ENCODE results near the gene FEV.
A peak's percentile ranks its signal among the peaks of the same experiment; 100 is the strongest.

The FEV gene

DNA sequence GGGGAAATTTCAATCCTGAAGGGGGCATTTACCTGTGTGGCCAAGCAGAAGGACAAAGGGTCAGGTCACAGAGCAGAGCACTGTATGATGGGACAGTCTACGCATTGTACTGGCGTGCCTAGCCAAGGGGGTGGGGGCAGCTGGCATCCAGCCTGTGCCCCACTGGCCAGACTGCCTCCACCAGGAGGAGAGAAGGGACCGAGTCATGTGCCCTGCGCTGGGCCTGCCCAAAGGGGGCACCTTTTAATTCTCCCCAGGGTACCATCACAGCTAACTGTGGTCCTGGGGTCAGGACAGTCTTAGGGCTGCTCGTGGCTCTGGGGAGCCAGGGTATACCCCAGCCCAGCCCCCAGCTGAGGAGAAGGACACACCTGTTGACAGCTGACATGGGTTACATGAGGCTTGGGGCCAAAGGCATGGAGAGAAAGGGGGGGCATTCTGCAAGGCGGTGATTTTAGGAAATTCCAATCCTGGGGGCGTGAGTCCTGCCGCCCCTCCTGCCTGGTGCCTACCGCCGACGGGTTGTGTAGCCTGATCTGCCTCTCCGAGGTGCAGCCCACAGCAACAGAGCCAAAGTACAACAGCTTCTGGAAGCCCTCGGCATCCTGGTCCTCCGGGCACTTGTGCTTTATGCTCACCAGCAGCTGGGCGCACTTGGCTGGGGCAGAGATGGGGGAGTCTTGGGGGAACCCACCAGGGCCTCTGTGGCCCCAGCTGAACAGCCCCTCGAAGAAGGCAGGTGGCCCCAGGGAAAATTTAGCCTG is 45.4 kb upstream of the FEV start:
- Histone ChIP-seq H3K27ac (ENCODE audit: low read length) (no peak overlapping the region), H3K36me3 (replicated peaks; ENCODE audit: insufficient read depth, low read length) (no peaks in the 10 kb centered on the region), H4K20me1 (ENCODE audit: insufficient read depth, low read length) (no peaks in the 10 kb centered on the region), H3K9me2 (replicated peaks; ENCODE audit: insufficient read depth, low read length) (no peaks in the 10 kb centered on the region), H3F3A (ENCODE audit: insufficient read depth, low read length) (no peaks in the 10 kb centered on the region), H3K9me3 (replicated peaks; ENCODE audit: insufficient read depth, low read length) (no peaks in the 10 kb centered on the region), H3K9ac (ENCODE audit: low read length) (no peak overlapping the region), H3K27me3 (replicated peaks; ENCODE audit: insufficient read depth, low read length) (peaks cover 86% of the 10 kb centered on the region), H3K79me2 (ENCODE audit: low read length) (no peaks in the 10 kb centered on the region), H2AFZ (ENCODE audit: low read length) (no peak overlapping the region), H3K4me2 (ENCODE audit: low read depth, low read length) (no peak overlapping the region), H3K4me1 (ENCODE audit: low read length) (no peaks in the 10 kb centered on the region), H3K4me3 (ENCODE audit: low read length) (no peak overlapping the region)
- no peak for TF ChIP-seq EZH2 (optimal IDR thresholded peaks at IDR 0.05; ENCODE audit: low read depth, low read length)
- no peak for DNase-seq

DNA sequence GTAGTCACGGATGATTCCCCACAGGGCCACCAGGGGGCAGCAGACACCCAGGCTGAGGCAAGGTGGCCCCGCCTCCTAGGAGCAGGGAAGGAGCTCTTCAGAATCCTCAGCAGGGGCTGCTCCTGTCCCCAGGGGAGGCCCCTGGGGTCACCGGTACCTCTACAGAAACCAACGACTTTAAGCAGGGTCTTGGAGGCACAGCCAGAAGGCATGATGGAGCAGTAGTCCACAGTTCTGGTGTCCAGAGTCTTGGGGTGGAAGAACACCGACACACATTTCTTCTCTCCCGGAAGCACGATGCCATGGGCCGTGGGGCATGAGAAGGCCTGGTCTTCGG is 44.8 kb upstream of the FEV start:
- Histone ChIP-seq H2AFZ (ENCODE audit: low read length) (no peak overlapping the region), H3K4me3 (ENCODE audit: low read length) (no peak overlapping the region)
- DNase-seq = peak; percentile 65

DNA sequence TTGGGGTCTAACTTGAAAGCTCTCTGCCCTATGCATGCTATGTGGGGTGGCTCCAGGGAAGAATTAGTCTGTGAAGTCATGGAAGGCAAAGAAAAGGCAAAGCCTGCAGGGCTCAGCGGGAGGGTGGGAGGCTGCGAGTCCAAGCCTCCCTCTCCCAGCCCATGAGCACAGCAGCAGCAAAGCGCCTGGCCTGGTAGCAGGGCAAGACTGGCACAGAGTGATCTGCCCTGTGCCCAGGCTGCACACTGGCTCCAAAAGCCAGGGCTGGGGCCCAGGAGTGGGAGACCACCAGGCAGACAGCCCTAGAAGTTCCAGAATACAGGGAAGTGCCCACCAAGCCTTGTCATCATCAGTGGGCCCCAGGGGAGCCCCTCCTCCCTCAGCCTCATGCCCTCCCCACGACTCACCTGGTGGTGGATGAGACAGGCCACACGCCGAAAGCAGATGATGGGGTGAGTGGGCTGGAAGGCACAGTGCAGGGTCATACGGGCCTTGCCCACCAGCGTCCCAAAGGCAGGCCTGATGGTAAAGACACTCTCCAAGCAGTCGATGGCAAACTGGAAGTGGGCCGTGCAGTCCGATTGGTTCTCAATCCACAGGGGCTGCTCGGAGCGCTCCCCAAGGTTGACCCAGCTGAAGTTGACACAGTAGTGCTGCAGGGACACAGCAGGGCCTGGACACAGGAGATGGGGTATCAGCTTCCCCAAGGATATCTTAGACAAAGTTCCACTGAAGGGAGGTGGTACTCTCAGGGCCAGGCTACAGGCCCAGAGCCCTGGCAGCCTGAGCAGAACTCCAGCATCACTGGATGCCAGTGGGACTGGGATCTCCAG is 44.2 kb upstream of the FEV start:
- Histone ChIP-seq H3K27ac (ENCODE audit: low read length) (no peak overlapping the region), H3K36me3 (replicated peaks; ENCODE audit: insufficient read depth, low read length) (no peaks in the 10 kb centered on the region), H2AFZ (ENCODE audit: low read length) (no peak overlapping the region), H3K4me1 (ENCODE audit: low read length) (no peaks in the 10 kb centered on the region), H3K4me3 (ENCODE audit: low read length) (no peak overlapping the region), H3F3A (ENCODE audit: insufficient read depth, low read length) (no peaks in the 10 kb centered on the region), H3K4me2 (ENCODE audit: low read depth, low read length) (no peak overlapping the region), H3K9me3 (replicated peaks; ENCODE audit: insufficient read depth, low read length) (no peaks in the 10 kb centered on the region), H3K9me2 (replicated peaks; ENCODE audit: insufficient read depth, low read length) (no peaks in the 10 kb centered on the region), H3K27me3 (replicated peaks; ENCODE audit: insufficient read depth, low read length) (peaks cover 85% of the 10 kb centered on the region), H4K20me1 (ENCODE audit: insufficient read depth, low read length) (no peaks in the 10 kb centered on the region), H3K9ac (ENCODE audit: low read length) (no peak overlapping the region), H3K79me2 (ENCODE audit: low read length) (no peaks in the 10 kb centered on the region)
- TF ChIP-seq EZH2 (optimal IDR thresholded peaks at IDR 0.05; ENCODE audit: low read depth, low read length) = no peak
- no peak for DNase-seq

More for the DNA sequence above, 44.8 kb upstream of the FEV start:
- Histone ChIP-seq H3K27ac (ENCODE audit: low read length) (no peak overlapping the region), H3K9me2 (replicated peaks; ENCODE audit: insufficient read depth, low read length) (no peaks in the 10 kb centered on the region), H4K20me1 (ENCODE audit: insufficient read depth, low read length) (no peaks in the 10 kb centered on the region), H3K9ac (ENCODE audit: low read length) (no peak overlapping the region), H3K4me2 (ENCODE audit: low read depth, low read length) (no peak overlapping the region), H3K79me2 (ENCODE audit: low read length) (no peaks in the 10 kb centered on the region), H3K36me3 (replicated peaks; ENCODE audit: insufficient read depth, low read length) (no peaks in the 10 kb centered on the region), H3K27me3 (replicated peaks; ENCODE audit: insufficient read depth, low read length) (peaks cover 86% of the 10 kb centered on the region), H3K9me3 (replicated peaks; ENCODE audit: insufficient read depth, low read length) (no peaks in the 10 kb centered on the region), H3K4me1 (ENCODE audit: low read length) (no peaks in the 10 kb centered on the region), H3F3A (ENCODE audit: insufficient read depth, low read length) (no peaks in the 10 kb centered on the region)
- TF ChIP-seq EZH2 (optimal IDR thresholded peaks at IDR 0.05; ENCODE audit: low read depth, low read length) = no peak
- TF ChIP-seq, protein P1, sequence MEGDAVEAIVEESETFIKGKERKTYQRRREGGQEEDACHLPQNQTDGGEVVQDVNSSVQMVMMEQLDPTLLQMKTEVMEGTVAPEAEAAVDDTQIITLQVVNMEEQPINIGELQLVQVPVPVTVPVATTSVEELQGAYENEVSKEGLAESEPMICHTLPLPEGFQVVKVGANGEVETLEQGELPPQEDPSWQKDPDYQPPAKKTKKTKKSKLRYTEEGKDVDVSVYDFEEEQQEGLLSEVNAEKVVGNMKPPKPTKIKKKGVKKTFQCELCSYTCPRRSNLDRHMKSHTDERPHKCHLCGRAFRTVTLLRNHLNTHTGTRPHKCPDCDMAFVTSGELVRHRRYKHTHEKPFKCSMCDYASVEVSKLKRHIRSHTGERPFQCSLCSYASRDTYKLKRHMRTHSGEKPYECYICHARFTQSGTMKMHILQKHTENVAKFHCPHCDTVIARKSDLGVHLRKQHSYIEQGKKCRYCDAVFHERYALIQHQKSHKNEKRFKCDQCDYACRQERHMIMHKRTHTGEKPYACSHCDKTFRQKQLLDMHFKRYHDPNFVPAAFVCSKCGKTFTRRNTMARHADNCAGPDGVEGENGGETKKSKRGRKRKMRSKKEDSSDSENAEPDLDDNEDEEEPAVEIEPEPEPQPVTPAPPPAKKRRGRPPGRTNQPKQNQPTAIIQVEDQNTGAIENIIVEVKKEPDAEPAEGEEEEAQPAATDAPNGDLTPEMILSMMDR (IDR thresholded peaks at IDR 0.05; ENCODE audit: low read length) = peak; percentile 95

- no peaks in the 10 kb centered on the region for H3K36me3 ChIP-seq (replicated peaks; ENCODE audit: insufficient read depth, low read length)
- H4K20me1 ChIP-seq (ENCODE audit: insufficient read depth, low read length) = no peaks in the 10 kb centered on the region
- H3K4me3 ChIP-seq (ENCODE audit: low read length) = no peak overlapping the region
- TF ChIP-seq, protein P1 (IDR thresholded peaks at IDR 0.05; ENCODE audit: low read length) = no peak
- TF ChIP-seq EZH2phosphoT487 (IDR thresholded peaks at IDR 0.05; ENCODE audit: low read length) (no peak), EZH2 (optimal IDR thresholded peaks at IDR 0.05; ENCODE audit: low read depth, low read length) (no peak)
- no peaks in the 10 kb centered on the region for H3K9me3 ChIP-seq (replicated peaks; ENCODE audit: insufficient read depth, low read length)
- no peak overlapping the region for H3K4me2 ChIP-seq (ENCODE audit: low read depth, low read length)
- no peak overlapping the region for H2AFZ ChIP-seq (ENCODE audit: low read length)
- H3F3A ChIP-seq (ENCODE audit: insufficient read depth, low read length) = no peaks in the 10 kb centered on the region
- no peaks in the 10 kb centered on the region for H3K4me1 ChIP-seq (ENCODE audit: low read length)
- H3K9ac ChIP-seq (ENCODE audit: low read length) = no peak overlapping the region
- no peaks in the 10 kb centered on the region for H3K79me2 ChIP-seq (ENCODE audit: low read length)
- H3K27me3 ChIP-seq (replicated peaks; ENCODE audit: insufficient read depth, low read length) = peaks cover 80% of the 10 kb centered on the region
- no peak overlapping the region for H3K27ac ChIP-seq (ENCODE audit: low read length)
- no peak for DNase-seq
- no peaks in the 10 kb centered on the region for H3K9me2 ChIP-seq (replicated peaks; ENCODE audit: insufficient read depth, low read length)
These were observed 43.2 kb upstream of the FEV start for GRCh38 chr2:219028141-219028540.
